ENCODE data around the gene ARHGEF28. TPM values are rescaled to one million over a fixed set of nuclear protein-coding genes. Genes with fewer than 3 reads are reported as not detected.

Gene ARHGEF28
- polyA plus RNA-seq, 1 donor from 2014 or later, result not detected

GRCh38 chr5:73764996-73765395, 139.0 kb downstream of the ARHGEF28 start:
- no peaks in the 10 kb centered on the region for H3K79me2 ChIP-seq (replicated peaks; ENCODE audit: insufficient read depth, low read length)
- no peak overlapping the region for H2AFZ ChIP-seq (ENCODE audit: low read depth, low read length)
- H3F3A ChIP-seq (ENCODE audit: insufficient read depth, low read length, poor library complexity, severe bottlenecking), result no peaks in the 10 kb centered on the region
- H3K9ac ChIP-seq (ENCODE audit: low read length), result no peak overlapping the region
- H3K4me3 ChIP-seq (ENCODE audit: low read length), result no peak overlapping the region
- no peaks in the 10 kb centered on the region for H3K9me2 ChIP-seq (ENCODE audit: insufficient read depth, low read length)
- H3K27ac ChIP-seq (ENCODE audit: low read length), result no peak overlapping the region
- TF ChIP-seq RAD21 (conservative IDR thresholded peaks at IDR 0.05) (no peak), SMC3 (conservative IDR thresholded peaks at IDR 0.05; ENCODE audit: poor library complexity) (no peak), EP300 (conservative IDR thresholded peaks at IDR 0.05; ENCODE audit: poor library complexity, severe bottlenecking) (no peak), CTCF (IDR thresholded peaks at IDR 0.05; ENCODE audit: poor library complexity, severe bottlenecking) (no peak), REST (IDR thresholded peaks at IDR 0.05; ENCODE audit: borderline replicate concordance) (no peak), POLR2AphosphoS5 (IDR thresholded peaks at IDR 0.05) (no peak), EZH2 (IDR thresholded peaks at IDR 0.05; ENCODE audit: borderline replicate concordance, insufficient read depth, low read length, poor library complexity, severe bottlenecking) (no peak)
- H3K36me3 ChIP-seq (ENCODE audit: insufficient read depth, low read length), result no peaks in the 10 kb centered on the region
- no peak overlapping the region for H3K4me2 ChIP-seq (ENCODE audit: low read length)
- no peaks in the 10 kb centered on the region for H3K9me3 ChIP-seq (ENCODE audit: low read length)
- H3K27me3 ChIP-seq (ENCODE audit: insufficient read depth, low read depth, low read length), result no peaks in the 10 kb centered on the region
- no peaks in the 10 kb centered on the region for H4K20me1 ChIP-seq (ENCODE audit: insufficient read depth)

GRCh38 chr5:73766902-73767301, 140.9 kb downstream of the ARHGEF28 start:
- Histone ChIP-seq H3K9me2 (ENCODE audit: insufficient read depth, low read length) (no peaks in the 10 kb centered on the region), H3K27me3 (ENCODE audit: insufficient read depth, low read depth, low read length) (no peaks in the 10 kb centered on the region), H2AFZ (ENCODE audit: low read depth, low read length) (no peak overlapping the region), H3K79me2 (replicated peaks; ENCODE audit: insufficient read depth, low read length) (no peaks in the 10 kb centered on the region), H3K9ac (ENCODE audit: low read length) (no peak overlapping the region), H3K36me3 (ENCODE audit: insufficient read depth, low read length) (no peaks in the 10 kb centered on the region), H3F3A (ENCODE audit: insufficient read depth, low read length, poor library complexity, severe bottlenecking) (no peaks in the 10 kb centered on the region), H4K20me1 (ENCODE audit: insufficient read depth) (no peaks in the 10 kb centered on the region), H3K4me2 (ENCODE audit: low read length) (no peak overlapping the region), H3K9me3 (ENCODE audit: low read length) (no peaks in the 10 kb centered on the region), H3K27ac (ENCODE audit: low read length) (no peak overlapping the region), H3K4me3 (ENCODE audit: low read length) (no peak overlapping the region)
- TF ChIP-seq EP300 (conservative IDR thresholded peaks at IDR 0.05; ENCODE audit: poor library complexity, severe bottlenecking) (no peak), MXI1 (conservative IDR thresholded peaks at IDR 0.05; ENCODE audit: poor library complexity, severe bottlenecking) (no peak), SMC3 (conservative IDR thresholded peaks at IDR 0.05; ENCODE audit: poor library complexity) (no peak), POLR2AphosphoS5 (IDR thresholded peaks at IDR 0.05) (no peak), TAF1 (IDR thresholded peaks at IDR 0.05; ENCODE audit: low read depth) (no peak), EZH2 (IDR thresholded peaks at IDR 0.05; ENCODE audit: borderline replicate concordance, insufficient read depth, low read length, poor library complexity, severe bottlenecking) (no peak), CTCF (IDR thresholded peaks at IDR 0.05; ENCODE audit: poor library complexity, severe bottlenecking) (no peak), RAD21 (conservative IDR thresholded peaks at IDR 0.05) (no peak), REST (IDR thresholded peaks at IDR 0.05; ENCODE audit: borderline replicate concordance) (no peak)

Measured in neural cell (in vitro differentiated cells).